Hepatocyte (in vitro differentiated cells): ENCODE data around the gene AMER2. TPM values are rescaled to one million over a fixed set of nuclear protein-coding genes. Genes with fewer than 3 reads are reported as not detected.

Source experiments
- DNase-seq: peaks from one replicate; pipeline ENCODE4 v3.0.0-alpha.2; 2016; ENCODE audit warnings: low spot score
- H2AFZ ChIP-seq: fragments of 200-600 bp; sonication (generic); 2 replicates; pipeline ENCODE4 v1.6.0; 2016; ENCODE audit warnings: antibody characterized with exemption, mild to moderate bottlenecking
- H3K27ac ChIP-seq: fragments of 200-600 bp; sonication (generic); 2 replicates; pipeline ENCODE4 v1.5.1; 2016; ENCODE audit warnings: mild to moderate bottlenecking
- H3K27me3 ChIP-seq: fragments of 200-600 bp; sonication (generic); 2 replicates; pipeline ENCODE4 v1.6.1; 2016
- H3K36me3 ChIP-seq: fragments of 200-600 bp; sonication (generic); replicated peaks from 2 replicates; pipeline ENCODE4 v1.5.1; 2016; ENCODE audit warnings: low read depth; ENCODE audit not compliant: insufficient read depth
- H3K4me1 ChIP-seq: fragments of 200-600 bp; sonication (generic); 2 replicates; pipeline ENCODE4 v1.5.1; 2016; ENCODE audit warnings: mild to moderate bottlenecking, moderate library complexity; ENCODE audit not compliant: insufficient read depth
- H3K4me2 ChIP-seq: fragments of 200-600 bp; sonication (generic); 2 replicates; pipeline ENCODE4 v1.6.0; 2016
- H3K4me3 ChIP-seq: fragments of 200-600 bp; sonication (generic); 2 replicates; pipeline ENCODE4 v1.5.1; 2016; ENCODE audit warnings: mild to moderate bottlenecking
- H3K79me2 ChIP-seq: fragments of 200-600 bp; sonication (generic); 2 replicates; pipeline ENCODE4 v1.6.0; 2017; ENCODE audit warnings: mild to moderate bottlenecking
- H3K9me2 ChIP-seq: fragments of 200-600 bp; sonication (generic); replicated peaks from 2 replicates; pipeline ENCODE4 v1.6.0; 2017; ENCODE audit warnings: mild to moderate bottlenecking; ENCODE audit not compliant: insufficient read depth
- H3K9me3 ChIP-seq: fragments of 200-600 bp; sonication (generic); 2 replicates; pipeline ENCODE4 v1.5.1; 2016; ENCODE audit warnings: low read depth, mild to moderate bottlenecking
- H4K20me1 ChIP-seq: fragments of 200-600 bp; sonication (generic); 2 replicates; pipeline ENCODE4 v1.6.0; 2016; ENCODE audit warnings: mild to moderate bottlenecking; ENCODE audit not compliant: insufficient read depth, poor library complexity, severe bottlenecking
- CTCF ChIP-seq: fragments of 200-600 bp; sonication (generic); IDR thresholded peaks from 2 replicates; pipeline ENCODE4 v1.5.1; 2016; ENCODE audit warnings: antibody characterized with exemption, mild to moderate bottlenecking; ENCODE audit not compliant: poor library complexity
- EZH2 ChIP-seq: fragments of 200-600 bp; sonication (generic); IDR thresholded peaks from 2 replicates; pipeline ENCODE4 v1.6.1; 2016; ENCODE audit warnings: antibody characterized with exemption, mild to moderate bottlenecking, borderline replicate concordance
- EZH2phosphoT487 ChIP-seq: fragments of 200-600 bp; sonication (generic); IDR thresholded peaks from one replicate; pipeline ENCODE4 v1.6.1; 2018; ENCODE audit warnings: antibody characterized with exemption, mild to moderate bottlenecking, low read depth, moderate library complexity; ENCODE audit not compliant: unreplicated experiment, severe bottlenecking
- WGBS: methylation state at CpG from one replicate; pipeline ENCODE4 v1.1.6; 2016; ENCODE audit warnings: low lambda C conversion rate; ENCODE audit errors: missing lambda C conversion rate; 5-methylcytosine and 5-hydroxymethylcytosine counted together
- polyA plus RNA-seq: library from polyadenylated mRNA; unstranded; fragments of >200 nt; fragmentation: Nextera tagmentation; extraction: Ambion mirVana; gene quantifications from 2 replicates; pipeline ENCODE4 v1.2.1, GENCODE V29; 2016
- total RNA-seq: library from RNA; depleted of rRNA; stranded (reverse); fragments of >200 nt; gene quantifications from 2 replicates; pipeline ENCODE4 v1.2.3, GENCODE V29; 2014

Gene AMER2
- total and polyA plus RNA-seq, 2 experiments from 2014 or later, result 0.02 to 0.23 TPM

- H3K79me2 ChIP-seq, result no peaks in the 10 kb centered on the region
- 90% methylated on average over 5 of the region's 5 CpGs for WGBS
- H3K9me3 ChIP-seq, result no peaks in the 10 kb centered on the region
- H4K20me1 ChIP-seq, result no peaks in the 10 kb centered on the region
- H3K27ac ChIP-seq, result no peak overlapping the region
- H3K9me2 ChIP-seq, result no peaks in the 10 kb centered on the region
- no peaks in the 10 kb centered on the region for H3K4me1 ChIP-seq
- no peak overlapping the region for H2AFZ ChIP-seq
- H3K36me3 ChIP-seq, result no peaks in the 10 kb centered on the region
- TF ChIP-seq EZH2 (no peak), CTCF (no peak), EZH2phosphoT487 (no peak)
- no peak overlapping the region for H3K4me3 ChIP-seq
- DNase-seq, result no peak
- peaks cover 21% of the 10 kb centered on the region for H3K27me3 ChIP-seq
- no peak overlapping the region for H3K4me2 ChIP-seq
These were observed 39.2 kb downstream of the AMER2 start for GRCh38 chr13:25132751-25133390.

GRCh38 chr13:25131881-25132420 lies 40.1 kb downstream of the AMER2 start:
- Histone ChIP-seq H3K4me3 (no peak overlapping the region), H3K4me2 (no peak overlapping the region), H3K4me1 (no peaks in the 10 kb centered on the region), H3K79me2 (no peaks in the 10 kb centered on the region), H3K36me3 (no peaks in the 10 kb centered on the region), H3K27ac (no peak overlapping the region), H3K9me3 (no peaks in the 10 kb centered on the region), H3K9me2 (no peaks in the 10 kb centered on the region), H2AFZ (no peak overlapping the region), H4K20me1 (no peaks in the 10 kb centered on the region), H3K27me3 (peaks cover 12% of the 10 kb centered on the region)
- no peak for DNase-seq
- TF ChIP-seq CTCF, result no peak
- no peak for TF ChIP-seq EZH2phosphoT487
- TF ChIP-seq EZH2, result no peak
- WGBS, result 66% methylated on average over 6 of the region's 6 CpGs

GRCh38 chr13:25130944-25131343 lies 41.1 kb downstream of the AMER2 start:
- Histone ChIP-seq H3K9me3 (no peaks in the 10 kb centered on the region), H3K27me3 (peaks cover 2% of the 10 kb centered on the region), H3K4me3 (no peak overlapping the region), H3K36me3 (no peaks in the 10 kb centered on the region), H3K9me2 (no peaks in the 10 kb centered on the region), H3K79me2 (no peaks in the 10 kb centered on the region), H4K20me1 (no peaks in the 10 kb centered on the region), H3K4me2 (no peak overlapping the region), H3K4me1 (no peaks in the 10 kb centered on the region), H3K27ac (no peak overlapping the region), H2AFZ (no peak overlapping the region)
- TF ChIP-seq EZH2phosphoT487, result no peak
- no peak for TF ChIP-seq EZH2
- TF ChIP-seq CTCF, result no peak
- DNase-seq, result no peak
- WGBS, result 69% methylated on average over 3 of the region's 3 CpGs
